Prostate gland (tissue), 2 donors: ENCODE measurements around the gene KIFC3. TPM values are rescaled to one million over a fixed set of nuclear protein-coding genes. Genes with fewer than 3 reads are reported as not detected.

ENCODE experiments used
- DNase-seq: peaks from one replicate; pipeline ENCODE4 v3.0.0-alpha.2; 2019; ENCODE audit warnings: low spot score
- H3K27ac ChIP-seq, 2 donors: fragments of 200-600 bp; sonication (generic); 2 replicates each; pipeline ENCODE4 v1.5.1; 2017 to 2019
- H3K27me3 ChIP-seq: fragments of 200-600 bp; sonication (generic); replicated peaks from 2 replicates; pipeline ENCODE4 v1.5.1; 2019; ENCODE audit not compliant: insufficient read depth
- H3K36me3 ChIP-seq, 2 donors: fragments of 200-600 bp; sonication (generic); 1 replicate in 1 of 2; 2 replicates in 1 of 2; pipeline versions ENCODE4 v1.5.1 to v1.8.1; 2017 to 2019
- H3K4me1 ChIP-seq: fragments of 200-600 bp; sonication (generic); replicated peaks from 2 replicates; pipeline ENCODE4 v1.5.1; 2019
- H3K4me3 ChIP-seq, 2 donors: fragments of 200-600 bp; sonication (generic); 2 replicates each; pipeline ENCODE4 v1.5.1; 2017 to 2019
- H3K9me3 ChIP-seq: fragments of 200-600 bp; sonication (generic); 2 replicates; pipeline ENCODE4 v1.5.1; 2017
- CTCF ChIP-seq, 4 experiments: fragments of 200-600 bp in 2 of 4; fragments of 450-650 bp in 2 of 4; sonication (generic) in 2 of 4; IDR thresholded peaks; 1 replicate in 3 of 4; 2 replicates in 1 of 4; pipeline ENCODE4 v1.5.1; 2016 to 2019; ENCODE audit warnings: antibody characterized with exemption in 4 of 4, mild to moderate bottlenecking in 2 of 4, moderate library complexity in 2 of 4
- POLR2A ChIP-seq: fragments of 450-650 bp; IDR thresholded peaks from one replicate; pipeline ENCODE4 v1.6.1; 2016; ENCODE audit warnings: antibody characterized with exemption, mild to moderate bottlenecking
- POLR2AphosphoS5 ChIP-seq: sonication (generic); formaldehyde crosslinking; IDR thresholded peaks from one replicate; pipeline ENCODE4 v1.6.1; 2017; ENCODE audit warnings: antibody characterized with exemption
- WGBS: methylation state at CpG from one replicate; pipeline ENCODE4 v1.1.5; 2018; 5-methylcytosine and 5-hydroxymethylcytosine counted together
- intact Hi-C: fragments of 100-400 bp; cut with DNase I; formaldehyde crosslinking; loops from one replicate; pipeline ENCODE4 v1.14.2; 2022
- total RNA-seq, 2 donors: library from RNA; depleted of rRNA; stranded (reverse); fragments of >200 nt; gene quantifications; one replicate each; pipeline ENCODE4 v1.1.0, GENCODE V29; 2016

Gene KIFC3
- total RNA-seq, 2 donors from 2014 or later = 16.3 to 79.5 TPM

GRCh38 chr16:57844416-57845030 lies 42.2 kb upstream of the KIFC3 start:
- no peaks in the 10 kb centered on the region for H3K27me3 ChIP-seq
- DNase-seq = no peak
- no peaks in the 10 kb centered on the region for H3K9me3 ChIP-seq
- intact Hi-C loops = no loop called here
- H3K4me1 ChIP-seq = no peaks in the 10 kb centered on the region
- no peaks in the 10 kb centered on the region for H3K36me3 ChIP-seq
- H3K27ac ChIP-seq = no peak overlapping the region
- 80% methylated on average over 10 of the region's 10 CpGs for WGBS
- TF ChIP-seq POLR2AphosphoS5 (no peak), CTCF (IDR thresholded peaks at IDR 0.05) (no peak), POLR2A (no peak)
- H3K4me3 ChIP-seq = no peak overlapping the region

DNA sequence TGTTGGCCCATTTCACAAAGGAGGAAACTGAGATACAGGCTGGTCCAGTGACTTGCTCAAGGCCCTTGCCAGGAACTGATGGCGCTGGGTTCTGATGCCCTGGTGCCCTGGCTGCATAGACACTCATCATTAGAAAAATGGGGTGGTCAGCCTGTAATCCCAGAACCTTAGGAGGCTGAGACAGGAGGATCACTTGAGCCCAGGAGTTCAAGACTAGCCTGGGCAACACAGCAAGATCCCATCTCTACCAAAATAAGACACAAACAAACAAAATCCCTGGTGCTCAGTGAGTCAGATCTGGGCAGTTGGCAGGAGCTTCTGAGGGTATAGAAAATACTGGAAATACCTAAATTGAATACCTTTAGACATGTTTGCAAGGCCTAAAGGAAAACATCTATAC lies 41.1 kb upstream of the KIFC3 start:
- DNase-seq = no peak
- no peaks in the 10 kb centered on the region for H3K36me3 ChIP-seq
- no peak overlapping the region for H3K4me3 ChIP-seq
- intact Hi-C loops = no loop called here
- no peaks in the 10 kb centered on the region for H3K9me3 ChIP-seq
- H3K27me3 ChIP-seq = peaks cover 3% of the 10 kb centered on the region
- H3K27ac ChIP-seq = no peak overlapping the region
- TF ChIP-seq POLR2A (no peak), CTCF (IDR thresholded peaks at IDR 0.05) (no peak), POLR2AphosphoS5 (no peak)
- 50% methylated on average over 1 of the region's 1 CpG for WGBS
- no peaks in the 10 kb centered on the region for H3K4me1 ChIP-seq

DNA sequence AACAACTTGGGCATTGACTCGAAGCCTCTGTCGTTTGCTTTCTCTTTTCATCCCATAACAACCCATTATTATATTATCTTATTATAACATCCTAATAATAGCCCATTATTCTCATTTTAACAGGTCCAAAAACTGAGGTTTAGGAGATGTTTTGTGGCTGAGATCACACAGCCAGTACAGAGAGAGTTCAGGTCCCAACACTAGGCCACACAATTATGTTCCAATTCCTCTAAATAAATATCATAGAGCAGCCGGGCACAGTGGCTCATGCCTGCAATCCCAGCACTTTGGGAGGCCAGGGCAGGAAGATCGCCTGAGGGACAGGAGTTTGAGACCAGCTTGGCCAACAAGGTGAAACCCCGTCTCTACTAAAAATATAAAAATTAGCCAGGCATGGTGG lies 40.3 kb upstream of the KIFC3 start:
- Histone ChIP-seq H3K9me3 (no peaks in the 10 kb centered on the region), H3K4me3 (no peak overlapping the region), H3K27ac (no peak overlapping the region), H3K27me3 (peaks cover 3% of the 10 kb centered on the region), H3K4me1 (no peaks in the 10 kb centered on the region), H3K36me3 (no peaks in the 10 kb centered on the region)
- TF ChIP-seq CTCF (IDR thresholded peaks at IDR 0.05) = no peak
- intact Hi-C loops = no loop called here
- no peak for DNase-seq
- 91% methylated on average over 5 of the region's 5 CpGs for WGBS

GRCh38 chr16:57840833-57841232 lies 38.5 kb upstream of the KIFC3 start:
- WGBS = 81% methylated on average over 8 of the region's 8 CpGs
- Histone ChIP-seq H3K27ac (no peak overlapping the region), H3K9me3 (no peaks in the 10 kb centered on the region), H3K36me3 (no peaks in the 10 kb centered on the region), H3K4me3 (no peak overlapping the region), H3K4me1 (no peaks in the 10 kb centered on the region), H3K27me3 (peaks cover 3% of the 10 kb centered on the region)
- intact Hi-C loops = no loop called here
- TF ChIP-seq POLR2A = no peak
- no peak for TF ChIP-seq POLR2AphosphoS5
- TF ChIP-seq CTCF (IDR thresholded peaks at IDR 0.05) = no peak
- DNase-seq = no peak

GRCh38 chr16:57838161-57838560 lies 35.9 kb upstream of the KIFC3 start:
- no peaks in the 10 kb centered on the region for H3K9me3 ChIP-seq
- no peaks in the 10 kb centered on the region for H3K4me1 ChIP-seq
- no peaks in the 10 kb centered on the region for H3K36me3 ChIP-seq
- H3K27me3 ChIP-seq = peaks cover 3% of the 10 kb centered on the region
- no peak overlapping the region for H3K4me3 ChIP-seq
- no peak for TF ChIP-seq POLR2AphosphoS5
- TF ChIP-seq POLR2A = no peak
- no peak for TF ChIP-seq CTCF (IDR thresholded peaks at IDR 0.05)
- H3K27ac ChIP-seq = no peak overlapping the region
- intact Hi-C loops = no loop called here
- 46% methylated on average over 13 of the region's 13 CpGs for WGBS
- DNase-seq = no peak
